Activated CD4-positive, alpha-beta T cell treated with anti-CD3 and anti-CD28 coated beads for 1 hour (primary cell): ENCODE results near the gene CDC14B.
"Not testable (repeated sequence)": the region's sequence is repeated elsewhere in the genome, so short reads cannot be mapped to it uniquely, and the experiment has no call there.

Source experiments
- DNase-seq: peaks from one replicate; pipeline ENCODE4 v3.0.0-alpha.2; 2020

Gene CDC14B

GRCh38 chr9:96621618-96622017 is 2.0 kb upstream of the CDC14B start:
- DNase-seq: no peak

DNA sequence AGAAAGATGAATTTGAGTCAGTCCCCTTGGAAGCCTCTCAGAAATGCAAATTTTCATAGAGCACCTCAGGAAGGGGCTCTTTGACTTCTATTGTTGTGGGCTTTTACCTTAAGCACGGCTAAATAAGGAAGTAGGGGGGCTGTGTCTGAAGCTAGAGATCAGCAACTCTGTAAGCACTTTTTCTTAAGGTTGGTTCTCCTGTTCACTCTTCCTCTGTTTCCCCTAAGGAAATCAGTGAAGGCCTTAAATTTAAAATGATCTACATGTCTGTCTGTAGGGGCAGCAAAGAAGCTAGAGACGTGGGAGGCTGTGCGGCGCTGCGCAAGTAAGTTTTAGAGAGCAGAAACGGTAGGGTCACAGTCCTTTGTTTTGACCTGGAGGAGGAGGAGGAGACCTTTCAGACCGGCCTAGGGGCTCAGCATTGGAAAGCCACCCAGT is 1.2 kb upstream of the CDC14B start:
- DNase-seq: no peak

GRCh38 chr9:96620181-96620514 is 505 bp upstream of the CDC14B start:
- no peak for DNase-seq

DNA sequence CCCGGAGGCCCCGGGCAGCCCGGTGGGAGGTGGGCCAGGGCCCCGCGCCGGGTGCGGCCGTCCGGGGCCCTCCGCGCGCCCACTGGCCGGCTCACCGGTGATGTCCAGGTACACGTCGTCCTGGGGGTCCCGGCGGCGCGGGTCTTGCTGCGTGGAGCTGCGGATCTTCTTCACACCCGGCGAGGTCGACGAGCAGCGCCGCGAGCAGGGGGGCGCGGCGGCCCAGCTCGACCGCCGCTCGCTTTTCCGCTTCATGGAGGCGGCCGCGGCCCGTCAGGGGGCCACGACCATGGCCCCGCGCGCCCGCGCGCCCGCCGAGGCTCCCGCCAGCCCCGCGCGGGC is 548 bp downstream of the CDC14B start:
- DNase-seq: no peak

GRCh38 chr9:96618209-96619123 is 1.2 kb downstream of the CDC14B start:
- no peak for DNase-seq

DNA sequence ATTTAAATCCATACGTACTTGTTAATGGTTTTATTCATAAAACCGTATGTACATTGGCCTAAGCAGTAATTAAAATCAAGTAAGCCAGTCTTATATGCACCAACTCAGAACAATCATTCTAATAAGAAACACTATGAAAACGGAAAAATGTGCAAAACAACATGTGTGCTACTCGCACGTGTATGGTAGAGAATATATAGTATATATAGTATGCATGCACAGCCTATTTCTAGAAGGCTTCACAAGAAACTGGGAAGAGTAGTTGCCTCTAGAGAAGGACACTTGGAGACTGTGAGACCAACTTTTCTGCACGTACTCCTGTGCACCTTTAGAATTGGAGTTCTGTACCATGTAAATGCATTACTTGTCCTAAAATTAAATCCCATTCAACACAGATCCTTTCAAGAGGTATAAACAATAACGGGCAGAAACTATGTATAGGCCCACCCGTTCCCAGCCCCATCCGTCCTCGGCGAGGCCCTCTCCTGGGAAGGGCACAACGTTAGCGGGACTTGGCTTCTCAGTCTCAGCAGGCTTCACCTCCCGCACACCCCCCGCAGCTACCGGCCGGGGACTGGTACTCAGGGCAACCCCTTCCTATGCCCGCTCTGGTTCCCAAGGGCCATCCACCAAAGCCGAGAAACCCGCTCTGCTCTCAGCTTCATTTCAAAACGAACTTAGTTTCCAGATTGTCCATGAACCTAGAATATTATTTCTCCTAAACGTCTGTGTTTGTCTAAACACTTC is 2.0 kb downstream of the CDC14B start:
- DNase-seq: no peak

- DNase-seq: no peak
Observed at GRCh38 chr9:96616817-96617438, 2.7 kb downstream of the CDC14B start.

GRCh38 chr9:96615411-96615810 is 4.2 kb downstream of the CDC14B start:
- DNase-seq: no peak

GRCh38 chr9:96614664-96615063 is 5.0 kb downstream of the CDC14B start:
- DNase-seq: not testable (repeated sequence)

DNA sequence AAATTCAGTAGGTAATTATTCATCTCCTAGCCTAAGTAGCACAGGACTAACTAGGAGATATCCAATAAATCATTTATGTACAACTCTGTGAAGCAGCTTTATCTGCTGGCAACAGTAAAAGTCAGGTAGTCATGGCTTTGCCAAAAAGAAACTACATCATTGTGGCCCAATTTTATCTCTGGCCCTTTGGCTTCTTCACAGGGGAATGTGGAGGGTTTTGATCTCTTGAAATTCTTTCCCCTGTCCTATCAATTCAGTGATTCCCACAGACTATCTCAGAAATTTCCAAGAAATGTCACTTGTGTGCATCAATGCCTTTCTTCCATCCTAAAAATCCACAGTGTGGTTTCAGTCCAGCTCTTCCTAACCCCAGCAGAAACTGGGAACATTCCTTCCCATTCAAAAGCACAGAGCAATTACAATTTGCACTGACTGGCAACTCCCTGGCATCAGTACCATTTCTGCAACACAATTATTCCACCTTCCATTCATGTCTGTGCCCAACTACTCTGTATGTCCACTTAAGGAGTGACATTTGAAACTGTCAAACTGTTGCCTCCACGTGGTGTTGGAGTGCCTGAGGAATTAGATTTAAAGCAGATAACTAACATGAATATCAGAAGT is 6.6 kb downstream of the CDC14B start:
- DNase-seq: no peak

DNA sequence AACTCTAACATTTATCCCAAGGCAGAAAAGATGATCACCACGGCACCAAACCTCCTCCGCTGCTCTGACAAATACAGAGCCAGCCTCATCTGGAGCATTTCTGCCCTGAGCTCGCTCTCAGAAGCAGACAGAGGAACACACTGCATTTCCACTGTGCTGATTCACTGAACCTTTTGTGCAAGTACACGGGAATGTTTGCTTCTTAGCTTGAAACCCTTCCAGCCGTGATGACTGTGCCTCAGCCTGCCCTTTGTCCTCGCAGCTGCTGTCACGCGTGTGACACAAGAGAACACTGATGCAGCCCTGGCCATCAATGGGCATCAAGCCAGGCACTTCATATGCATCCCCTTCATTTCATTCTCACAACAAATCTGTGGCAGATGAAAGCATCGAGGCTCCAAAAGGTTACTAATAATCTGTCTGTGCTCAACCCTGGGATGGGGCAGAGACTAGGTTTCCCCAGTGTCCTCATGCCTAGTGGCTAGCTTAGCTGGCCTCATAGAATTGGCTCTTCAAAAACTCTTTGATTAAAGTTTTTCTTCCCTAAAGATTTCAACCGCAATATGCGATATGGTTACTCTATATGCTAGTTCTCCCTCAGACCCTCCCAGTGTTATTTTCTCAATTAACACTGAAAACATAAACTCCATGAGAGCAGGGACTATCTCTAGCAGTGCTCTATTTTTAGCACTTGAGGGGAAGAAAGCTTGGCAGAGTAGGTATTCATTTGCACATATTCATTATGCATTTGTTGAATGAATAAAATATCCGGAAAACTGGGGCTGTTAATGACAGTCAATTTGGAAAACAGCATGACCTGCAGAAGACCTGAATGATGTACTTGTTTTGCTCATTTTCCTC is 7.3 kb downstream of the CDC14B start:
- DNase-seq: no peak

- no peak for DNase-seq
Observed at GRCh38 chr9:96611302-96611701, 8.3 kb downstream of the CDC14B start.

DNA sequence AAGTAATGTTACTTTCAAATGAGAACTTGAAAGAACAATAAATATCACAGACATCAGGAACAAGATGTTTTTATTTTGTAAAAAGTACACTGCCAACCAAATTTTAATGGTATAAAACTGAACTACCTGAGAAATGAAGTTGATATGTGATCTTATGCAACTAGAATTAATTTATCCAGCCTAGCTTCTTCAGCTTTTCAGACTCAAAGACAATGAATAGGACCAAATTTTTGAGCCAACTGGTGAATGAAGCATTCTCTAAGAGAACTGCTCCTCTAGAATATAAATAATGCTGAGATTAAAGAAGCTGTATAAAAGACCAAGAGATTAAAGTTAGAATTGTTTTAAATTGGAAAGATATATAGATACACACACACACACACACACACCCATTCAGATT is 9.9 kb downstream of the CDC14B start:
- no peak for DNase-seq

DNA sequence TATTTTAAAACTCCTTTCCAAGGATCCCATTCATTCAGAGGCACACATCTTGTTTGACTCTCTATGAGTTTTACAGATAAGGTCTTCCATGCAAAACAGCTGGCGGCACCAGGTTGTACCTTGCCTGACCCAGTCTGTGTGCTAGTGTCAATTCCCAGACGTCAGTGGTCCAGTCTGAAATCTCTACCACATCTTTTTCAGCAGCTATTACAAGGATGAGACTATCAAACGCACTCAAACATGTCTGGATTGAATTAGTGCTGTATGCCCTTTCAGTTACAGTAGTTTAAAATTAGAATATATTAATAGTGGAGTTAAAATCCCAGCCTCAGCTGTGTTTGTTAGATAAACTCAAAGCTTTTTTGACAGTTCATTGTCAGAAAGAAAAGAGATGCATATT is 11.7 kb downstream of the CDC14B start:
- no peak for DNase-seq

DNA sequence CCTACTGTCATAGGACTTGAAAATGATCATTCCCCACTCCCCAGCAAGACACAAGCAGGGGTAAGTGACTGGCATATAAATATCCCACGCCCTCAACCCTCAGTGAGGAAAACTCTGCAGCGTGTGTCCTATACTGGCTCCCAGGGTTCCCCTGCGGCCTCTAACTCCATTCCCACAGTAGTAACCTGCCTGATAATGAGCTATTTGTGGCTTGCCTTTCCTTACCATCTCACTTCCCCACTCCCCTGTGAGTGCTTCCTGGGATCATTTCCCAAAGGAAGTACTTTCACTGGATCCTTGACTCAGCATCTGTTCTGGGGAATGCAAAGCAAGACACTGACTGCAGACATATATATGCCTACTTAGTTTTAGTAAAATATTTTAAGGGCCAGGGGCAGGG is 14.3 kb downstream of the CDC14B start:
- no peak for DNase-seq

DNA sequence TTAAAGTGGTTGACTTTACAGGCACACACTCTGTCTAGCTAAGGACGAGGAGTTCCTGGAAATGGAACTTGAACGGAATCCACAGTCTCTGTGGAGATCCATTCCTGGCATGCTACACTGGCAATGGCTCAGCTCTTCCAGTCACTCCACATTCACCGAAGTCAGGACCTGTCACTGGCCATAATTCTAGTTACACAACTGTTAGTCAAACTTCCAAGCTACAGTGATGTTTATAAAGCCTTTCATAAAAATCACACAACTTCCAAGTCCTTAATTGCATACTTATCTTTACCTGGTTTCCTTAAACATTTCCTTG is 15.7 kb downstream of the CDC14B start:
- DNase-seq: no peak

- DNase-seq: no peak
Observed at GRCh38 chr9:96603305-96604003, 16.2 kb downstream of the CDC14B start.

DNA sequence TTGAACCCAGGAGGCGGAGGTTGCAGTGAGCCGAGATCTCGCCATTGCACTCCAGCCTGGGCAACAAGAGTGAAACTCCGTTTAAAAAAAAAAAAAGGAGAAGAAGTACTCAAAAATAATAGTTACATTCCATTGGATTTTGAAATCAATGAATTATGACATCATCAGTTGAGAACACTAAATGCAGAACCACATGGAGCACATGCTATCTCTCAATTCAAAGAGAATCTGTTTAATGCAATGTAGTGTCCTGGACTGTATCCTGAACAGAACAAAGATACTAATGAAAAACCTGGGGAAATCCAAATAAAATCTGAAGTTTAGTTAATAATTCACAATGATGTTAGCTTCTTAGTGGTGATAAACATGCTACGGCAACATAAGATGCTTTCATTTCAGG is 20.3 kb downstream of the CDC14B start:
- no peak for DNase-seq

DNA sequence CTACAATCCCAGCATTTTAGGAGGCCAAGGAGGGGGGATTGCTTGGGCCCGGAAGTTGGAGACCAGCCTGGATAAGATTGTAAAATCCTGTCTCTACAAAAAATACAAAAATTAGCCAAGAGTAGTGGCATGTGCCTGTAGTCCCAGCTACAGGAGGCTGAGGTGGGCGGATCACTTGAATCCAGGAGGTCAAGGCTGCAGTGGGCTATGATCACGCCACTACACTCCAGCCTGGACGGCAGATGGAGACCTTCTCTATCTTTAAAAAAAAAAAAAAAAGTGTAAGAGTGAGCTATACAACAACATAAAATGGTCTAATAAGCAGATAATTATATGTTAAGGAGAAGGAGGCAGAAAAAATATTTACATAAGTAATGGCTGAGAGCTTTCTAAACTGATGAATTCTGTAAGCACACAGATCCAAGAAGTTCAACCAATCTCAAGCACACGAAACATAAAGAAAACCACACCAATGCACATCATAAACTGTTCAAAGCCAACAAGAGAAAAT is 23.0 kb downstream of the CDC14B start:
- no peak for DNase-seq

- DNase-seq: no peak
Observed at GRCh38 chr9:96587338-96588315, 32.0 kb downstream of the CDC14B start.

DNA sequence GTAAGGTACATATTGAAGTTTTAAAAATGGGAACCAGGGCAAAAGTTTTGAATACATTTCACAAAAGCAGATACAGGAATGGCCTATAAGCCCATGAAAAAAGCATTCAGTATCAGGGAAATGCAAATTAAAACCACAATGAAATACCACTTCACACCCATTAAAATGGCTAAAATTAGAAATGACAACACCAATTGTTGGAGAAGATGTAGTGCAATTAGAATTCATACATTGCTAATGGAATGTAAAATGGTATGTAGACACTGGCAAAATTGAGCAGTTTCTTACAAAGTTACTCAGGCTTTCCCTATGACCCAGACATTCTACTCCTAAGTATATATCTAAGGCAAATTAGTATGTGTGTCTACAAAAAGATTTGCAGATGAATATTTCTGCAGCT is 34.2 kb downstream of the CDC14B start:
- no peak for DNase-seq
